OCI-LY7 (cell line): Measurements from ENCODE around the gene HDX. TPM values are rescaled to one million over a fixed set of nuclear protein-coding genes. Genes with fewer than 3 reads are reported as not detected.

Source experiments
- BruUV-seq: library from RNA; stranded (reverse); fragments of 400-500 nt; replicated peaks from 2 replicates; lab custom pipeline; 2021; lab: Mats Ljungman, UMichigan
- CTCF ChIA-PET: fragments of 300-600 bp; sonication (Branson Sonifier 250); formaldehyde crosslinking; loops from one replicate; lab custom pipeline; 2022; ENCODE audit warnings: antibody characterized with exemption; ENCODE audit not compliant: unreplicated experiment; lab: Charles Lee
- POLR2A ChIA-PET: fragments of 300-600 bp; sonication (Branson Sonifier 250); formaldehyde crosslinking; loops from one replicate; lab custom pipeline; 2022; ENCODE audit warnings: antibody characterized with exemption; lab: Charles Lee
- DNase-seq: peaks from one replicate; pipeline ENCODE4 v3.0.0-alpha.2; 2015; ENCODE audit warnings: low spot score
- H2AFZ ChIP-seq: fragments of 200-600 bp; sonication (generic), shearing (Covaris generic); 2 replicates; pipeline ENCODE4 v1.6.1; 2014; ENCODE audit warnings: mild to moderate bottlenecking, antibody characterized with exemption, low read length, moderate library complexity
- H3K27ac ChIP-seq: fragments of 200-600 bp; sonication (generic); 2 replicates; pipeline ENCODE4 v1.5.1; 2014; ENCODE audit warnings: mixed run types, low read depth, mild to moderate bottlenecking, moderate library complexity, low read length, inconsistent platforms; ENCODE audit not compliant: poor library complexity, severe bottlenecking
- H3K36me3 ChIP-seq: fragments of 200-600 bp; sonication (generic); 2 replicates; pipeline ENCODE4 v1.6.1; 2014; ENCODE audit warnings: mild to moderate bottlenecking, antibody characterized with exemption, low read length, moderate library complexity, mixed read lengths; ENCODE audit not compliant: insufficient read depth
- H3K4me1 ChIP-seq: fragments of 200-600 bp; sonication (generic); 2 replicates; pipeline ENCODE4 v1.5.1; 2014; ENCODE audit warnings: mild to moderate bottlenecking, low read length; ENCODE audit not compliant: insufficient read depth, poor library complexity, severe bottlenecking
- H3K4me2 ChIP-seq: fragments of 200-600 bp; sonication (generic); 2 replicates; pipeline ENCODE4 v1.6.1; 2014; ENCODE audit warnings: mild to moderate bottlenecking, low read length
- H3K4me3 ChIP-seq: fragments of 200-600 bp; sonication (generic); 2 replicates; pipeline ENCODE4 v1.5.1; 2014; ENCODE audit warnings: mild to moderate bottlenecking, low read depth, low read length; ENCODE audit not compliant: poor library complexity, severe bottlenecking
- H3K79me2 ChIP-seq: fragments of 200-600 bp; sonication (generic); 2 replicates; pipeline ENCODE4 v1.6.1; 2016; ENCODE audit warnings: low read depth, mild to moderate bottlenecking, low read length, moderate library complexity, mixed read lengths; ENCODE audit not compliant: insufficient read depth
- H3K9me2 ChIP-seq: fragments of 200-600 bp; sonication (generic); 2 replicates; pipeline ENCODE4 v1.6.1; 2016; ENCODE audit warnings: mild to moderate bottlenecking, low read length, mixed read lengths; ENCODE audit not compliant: insufficient read depth
- H3K9me3 ChIP-seq: fragments of 200-600 bp; sonication (generic); 2 replicates; pipeline ENCODE4 v1.6.1; 2014; ENCODE audit warnings: mild to moderate bottlenecking, mixed run types, low read length, mixed read lengths
- H4K20me1 ChIP-seq: fragments of 200-600 bp; sonication (generic); 2 replicates; pipeline ENCODE4 v1.6.1; 2014; ENCODE audit warnings: mild to moderate bottlenecking, antibody characterized with exemption, low read length, moderate library complexity, mixed read lengths; ENCODE audit not compliant: insufficient read depth
- CTCF ChIP-seq: fragments of 200-600 bp; sonication (generic); conservative IDR thresholded peaks from 2 replicates; pipeline ENCODE4 v1.5.1; 2014; ENCODE audit warnings: mild to moderate bottlenecking, antibody characterized with exemption, low read length, moderate library complexity, mixed read lengths
- EZH2phosphoT487 ChIP-seq: fragments of 200-600 bp; sonication (generic); IDR thresholded peaks from 2 replicates; pipeline ENCODE4 v1.6.1; 2018; ENCODE audit warnings: low read depth, borderline replicate concordance, mild to moderate bottlenecking, mixed run types, antibody characterized with exemption, low read length, moderate library complexity, mixed read lengths
- intact Hi-C: fragments of 100-400 bp; cut with micrococcal nuclease; formaldehyde crosslinking; loops from one replicate; pipeline ENCODE4 v1.10.0; 2022; ENCODE audit not compliant: unreplicated experiment
- total RNA-seq, 2 experiments: library from RNA; depleted of rRNA in 1 of 2; stranded (reverse); fragments of >200 nt in 1 of 2; shearing (Covaris generic) in 1 of 2; gene quantifications; 2 replicates each; pipeline ENCODE4 v1.2.3, GENCODE V29; 2014 to 2022

HDX gene
- total RNA-seq, 2 experiments from 2014 or later = not detected

DNA sequence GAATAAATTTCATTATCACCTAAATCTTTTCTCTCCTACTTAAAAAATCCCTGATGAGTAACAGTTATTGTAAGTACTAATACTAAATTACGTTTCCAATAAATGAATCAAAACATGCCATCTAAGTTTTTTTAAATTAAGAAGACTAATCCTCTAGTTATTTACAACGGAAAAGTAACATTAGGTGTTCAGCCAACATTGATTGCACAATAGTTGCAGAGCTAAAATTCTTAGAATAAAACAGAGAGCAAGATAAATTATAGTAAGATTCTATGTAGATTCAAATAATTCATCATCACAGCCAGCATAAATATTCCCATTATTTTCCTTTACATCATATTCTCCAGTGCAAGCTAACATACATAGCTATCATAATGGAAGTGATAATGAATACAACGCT is 139.2 kb downstream of the HDX start:
- H3K27ac ChIP-seq = no peak overlapping the region
- intact Hi-C loops = no loop called here

DNA sequence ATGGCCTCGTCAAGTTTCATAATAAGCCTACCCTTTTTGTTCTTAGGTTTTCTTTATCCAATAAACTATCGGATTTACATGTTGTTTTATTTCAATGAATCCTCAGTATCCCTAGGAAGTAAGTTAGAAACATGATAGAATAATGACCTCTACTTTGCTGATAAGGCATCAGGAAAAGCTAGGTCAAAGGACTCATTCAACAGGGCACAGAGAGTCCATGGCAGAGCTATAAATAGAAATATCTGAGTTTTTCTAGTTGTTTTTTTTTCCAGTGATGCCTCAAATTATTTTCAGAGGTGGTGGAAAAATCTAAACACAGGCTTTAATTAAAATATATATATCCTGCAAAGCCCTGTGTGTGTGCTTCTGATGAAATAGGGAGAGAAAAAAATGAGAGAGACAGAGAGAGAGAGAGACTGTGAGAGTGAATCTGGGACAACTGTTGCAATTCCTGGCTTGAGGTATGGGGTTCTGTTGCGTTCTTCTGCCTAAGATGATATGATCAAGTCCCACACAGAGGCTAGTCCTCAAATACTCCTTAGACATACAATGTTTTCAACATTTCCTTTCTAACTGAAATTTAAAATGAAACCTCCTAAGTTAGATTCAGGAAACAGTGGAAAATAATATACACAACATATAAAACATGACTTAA is 139.9 kb downstream of the HDX start:
- Histone ChIP-seq H2AFZ (no peak overlapping the region), H3K36me3 (no peaks in the 10 kb centered on the region), H4K20me1 (no peaks in the 10 kb centered on the region), H3K9me3 (no peaks in the 10 kb centered on the region), H3K79me2 (no peaks in the 10 kb centered on the region), H3K4me1 (no peaks in the 10 kb centered on the region), H3K27ac (no peak overlapping the region), H3K4me3 (no peak overlapping the region), H3K4me2 (no peak overlapping the region), H3K9me2 (no peaks in the 10 kb centered on the region)
- no peak for DNase-seq
- POLR2A ChIA-PET = interaction anchor here (0.9 kb wide), 1 partner anchor 112 kb away, joined by 3 read pairs; no protein-coding TSS in a partner anchor
- no TSS peak for BruUV-seq
- TF ChIP-seq EZH2phosphoT487 = no peak
- no peak for TF ChIP-seq CTCF
- intact Hi-C loops = no loop called here
- CTCF ChIA-PET = no interaction called here

More for the DNA sequence above, 139.2 kb downstream of the HDX start:
- CTCF ChIA-PET = no interaction called here
- Histone ChIP-seq H3K9me3 (no peaks in the 10 kb centered on the region), H2AFZ (no peak overlapping the region), H3K36me3 (no peaks in the 10 kb centered on the region), H3K4me3 (no peak overlapping the region), H3K9me2 (no peaks in the 10 kb centered on the region), H3K4me2 (no peak overlapping the region), H3K79me2 (no peaks in the 10 kb centered on the region), H3K4me1 (no peaks in the 10 kb centered on the region), H4K20me1 (no peaks in the 10 kb centered on the region)
- TF ChIP-seq CTCF (no peak), EZH2phosphoT487 (no peak)
- POLR2A ChIA-PET = interaction anchor here (0.9 kb wide), 1 partner anchor 112 kb away, joined by 3 read pairs; no protein-coding TSS in a partner anchor
- BruUV-seq = no TSS peak
- DNase-seq = no peak

- Histone ChIP-seq H3K79me2 (no peaks in the 10 kb centered on the region), H3K4me1 (no peaks in the 10 kb centered on the region), H3K4me2 (no peak overlapping the region), H2AFZ (no peak overlapping the region), H3K27ac (no peak overlapping the region), H3K9me3 (no peaks in the 10 kb centered on the region), H4K20me1 (no peaks in the 10 kb centered on the region), H3K9me2 (no peaks in the 10 kb centered on the region), H3K4me3 (no peak overlapping the region), H3K36me3 (no peaks in the 10 kb centered on the region)
- DNase-seq = no peak
- ChIA-PET POLR2A (no interaction called here), CTCF (no interaction called here)
- no peak for TF ChIP-seq EZH2phosphoT487
- no peak for TF ChIP-seq CTCF
- BruUV-seq = no TSS peak
- intact Hi-C loops = no loop called here
Observed at GRCh38 chrX:84358271-84358670, 144.0 kb downstream of the HDX start.
